ENCODE results near the gene FIBIN. TPM values are rescaled to one million over a fixed set of nuclear protein-coding genes. Genes with fewer than 3 reads are reported as not detected.
"Not testable (repeated sequence)": the region's sequence is repeated elsewhere in the genome, so short reads cannot be mapped to it uniquely, and the experiment has no call there.

FIBIN gene
- total RNA-seq, 3 donors from 2014 or later = 0.84 to 21.3 (median 2.8) TPM

- TF ChIP-seq, protein P1, sequence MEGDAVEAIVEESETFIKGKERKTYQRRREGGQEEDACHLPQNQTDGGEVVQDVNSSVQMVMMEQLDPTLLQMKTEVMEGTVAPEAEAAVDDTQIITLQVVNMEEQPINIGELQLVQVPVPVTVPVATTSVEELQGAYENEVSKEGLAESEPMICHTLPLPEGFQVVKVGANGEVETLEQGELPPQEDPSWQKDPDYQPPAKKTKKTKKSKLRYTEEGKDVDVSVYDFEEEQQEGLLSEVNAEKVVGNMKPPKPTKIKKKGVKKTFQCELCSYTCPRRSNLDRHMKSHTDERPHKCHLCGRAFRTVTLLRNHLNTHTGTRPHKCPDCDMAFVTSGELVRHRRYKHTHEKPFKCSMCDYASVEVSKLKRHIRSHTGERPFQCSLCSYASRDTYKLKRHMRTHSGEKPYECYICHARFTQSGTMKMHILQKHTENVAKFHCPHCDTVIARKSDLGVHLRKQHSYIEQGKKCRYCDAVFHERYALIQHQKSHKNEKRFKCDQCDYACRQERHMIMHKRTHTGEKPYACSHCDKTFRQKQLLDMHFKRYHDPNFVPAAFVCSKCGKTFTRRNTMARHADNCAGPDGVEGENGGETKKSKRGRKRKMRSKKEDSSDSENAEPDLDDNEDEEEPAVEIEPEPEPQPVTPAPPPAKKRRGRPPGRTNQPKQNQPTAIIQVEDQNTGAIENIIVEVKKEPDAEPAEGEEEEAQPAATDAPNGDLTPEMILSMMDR (IDR thresholded peaks at IDR 0.05) = no peak
- no peak for ATAC-seq
- H3K36me3 ChIP-seq (ENCODE audit: low read depth) = no peaks in the 10 kb centered on the region
Observed at GRCh38 chr11:26958005-26958701, 35.8 kb upstream of the FIBIN start.

DNA sequence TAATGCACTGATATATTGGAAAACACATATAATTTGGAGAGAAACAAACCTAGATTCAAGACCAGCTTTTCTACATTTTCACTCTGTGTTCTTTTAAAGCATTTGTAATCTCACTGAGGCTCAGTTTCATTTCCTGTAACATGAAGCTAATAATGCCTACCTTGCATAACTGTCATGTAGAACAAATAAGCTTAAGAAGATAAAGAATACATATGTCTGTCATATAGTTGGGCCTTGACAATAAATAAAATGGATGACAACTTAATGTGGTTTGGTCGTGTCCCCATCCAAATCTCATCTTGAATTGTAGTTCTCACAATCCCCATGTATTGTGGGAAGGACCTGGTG is 35.2 kb upstream of the FIBIN start:
- Histone ChIP-seq H3K36me3 (ENCODE audit: low read depth) (no peaks in the 10 kb centered on the region), H3K4me3 (no peak overlapping the region), H3K4me1 (ENCODE audit: low read depth) (no peaks in the 10 kb centered on the region), H3K9me3 (no peaks in the 10 kb centered on the region)
- intact Hi-C loops (cut with DNase I, micrococcal nuclease) = no loop called here
- ATAC-seq (no peak), DNase-seq (no peak)
- TF ChIP-seq, protein P1 (IDR thresholded peaks at IDR 0.05) = no peak

More at GRCh38 chr11:26958005-26958701, 35.8 kb upstream of the FIBIN start:
- intact Hi-C loops (cut with DNase I, micrococcal nuclease) = no loop called here
- DNase-seq = no peak
- H3K9me3 ChIP-seq = no peaks in the 10 kb centered on the region
- no peaks in the 10 kb centered on the region for H3K4me1 ChIP-seq (ENCODE audit: low read depth)
- H3K4me3 ChIP-seq = no peak overlapping the region

DNA sequence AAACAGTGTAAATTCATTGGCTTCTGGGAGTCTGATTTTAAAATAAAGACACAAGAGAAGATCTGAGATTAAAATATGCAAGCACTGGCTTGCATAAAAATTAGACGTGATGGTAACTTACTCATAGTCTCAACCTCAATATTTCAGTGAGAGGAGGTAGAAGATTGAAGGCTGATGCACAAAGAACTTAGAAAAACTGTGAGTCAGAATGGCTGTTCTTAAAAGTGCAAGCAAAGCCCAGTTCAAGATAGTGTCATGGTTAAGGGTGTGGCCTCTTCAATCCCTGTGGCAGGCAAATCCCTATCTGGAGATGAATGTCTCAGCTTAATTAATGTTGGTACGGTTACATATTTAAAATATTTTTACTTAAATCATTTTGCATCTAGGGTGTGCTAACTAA is 33.6 kb upstream of the FIBIN start:
- Histone ChIP-seq H3K4me1 (ENCODE audit: low read depth) (no peaks in the 10 kb centered on the region), H3K4me3 (no peak overlapping the region), H3K9me3 (no peaks in the 10 kb centered on the region), H3K36me3 (ENCODE audit: low read depth) (no peaks in the 10 kb centered on the region)
- TF ChIP-seq, protein P1 (IDR thresholded peaks at IDR 0.05) = no peak
- ATAC-seq (no peak), DNase-seq (no peak)
- intact Hi-C loops (cut with DNase I, micrococcal nuclease) = no loop called here

GRCh38 chr11:26963764-26964163 is 30.1 kb upstream of the FIBIN start:
- intact Hi-C loops (cut with DNase I, micrococcal nuclease) = no loop called here
- ATAC-seq = no peak
- Histone ChIP-seq H3K4me3 (no peak overlapping the region), H3K36me3 (ENCODE audit: low read depth) (no peaks in the 10 kb centered on the region), H3K4me1 (ENCODE audit: low read depth) (no peaks in the 10 kb centered on the region), H3K9me3 (no peaks in the 10 kb centered on the region)
- TF ChIP-seq, protein P1 (IDR thresholded peaks at IDR 0.05) = no peak
- no peak for DNase-seq

DNA sequence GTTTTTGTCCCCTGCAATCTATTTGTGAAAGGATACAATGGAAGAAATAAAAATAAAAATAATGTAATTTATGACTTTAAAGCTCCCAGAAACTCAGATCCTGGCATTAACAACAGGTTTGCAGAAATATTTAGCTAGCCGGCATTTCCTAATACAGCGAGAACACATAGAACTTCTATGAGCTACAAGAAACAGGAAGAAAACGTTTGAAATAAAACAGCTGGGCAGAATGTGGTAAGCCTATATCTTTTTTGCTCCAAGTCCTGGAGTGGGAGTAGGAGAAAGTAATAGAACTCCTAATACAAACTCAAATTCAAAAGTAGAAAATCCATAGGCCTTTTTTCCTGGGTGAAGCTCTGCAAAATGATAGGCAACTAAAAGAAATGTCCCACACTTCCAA is 29.6 kb upstream of the FIBIN start:
- TF ChIP-seq, protein P1 (IDR thresholded peaks at IDR 0.05) = no peak
- H3K4me1 ChIP-seq (ENCODE audit: low read depth) = no peaks in the 10 kb centered on the region
- no peak overlapping the region for H3K4me3 ChIP-seq
- H3K9me3 ChIP-seq = no peaks in the 10 kb centered on the region
- intact Hi-C loops (cut with DNase I, micrococcal nuclease) = no loop called here
- ATAC-seq = no peak
- no peaks in the 10 kb centered on the region for H3K36me3 ChIP-seq (ENCODE audit: low read depth)
- no peak for DNase-seq

- H3K4me3 ChIP-seq; H3K4me1 ChIP-seq (ENCODE audit: low read depth); H3K36me3 ChIP-seq (ENCODE audit: low read depth); H3K9me3 ChIP-seq; DNase-seq; ATAC-seq; intact Hi-C loops (cut with DNase I, micrococcal nuclease): not testable (repeated sequence)
Observed at GRCh38 chr11:26964847-26965485, 28.9 kb upstream of the FIBIN start.
